T-helper 17 cell (primary cell): ENCODE data around the gene SNRNP25. TPM values are rescaled to one million over a fixed set of nuclear protein-coding genes. Genes with fewer than 3 reads are reported as not detected.

Experiments used
- ATAC-seq: fragments of 150-1000 bp; cut with Tn5 transposase; 2 replicates; pipeline ENCODE4 v1.10.0; 2021; ENCODE audit warnings: mild to moderate bottlenecking, moderate library complexity
- DNase-seq, 3 donors: peaks; one replicate each; pipeline versions ENCODE4 v3.0.0 to v3.0.0-alpha.2; 2020 to 2021
- H3K9me3 ChIP-seq: one replicate; pipeline ENCODE4 v1.7.0; 2013; ENCODE audit warnings: low read length, mild to moderate bottlenecking; ENCODE audit not compliant: control insufficient read depth, poor library complexity, severe bottlenecking
- H3K27ac Mint-ChIP-seq: one replicate; pipeline ENCODE4 v1.8.0; 2022; ENCODE audit warnings: mild to moderate bottlenecking, moderate library complexity, mixed read lengths
- H3K27me3 Mint-ChIP-seq: one replicate; pipeline ENCODE4 v1.8.0; 2022; ENCODE audit warnings: mixed read lengths
- H3K36me3 Mint-ChIP-seq: one replicate; pipeline ENCODE4 v1.8.0; 2022; ENCODE audit warnings: low read depth, mixed read lengths
- H3K4me1 Mint-ChIP-seq: one replicate; pipeline ENCODE4 v1.8.0; 2022; ENCODE audit warnings: mild to moderate bottlenecking, mixed read lengths
- H3K4me3 Mint-ChIP-seq: one replicate; pipeline ENCODE4 v1.8.0; 2022; ENCODE audit warnings: mild to moderate bottlenecking, moderate library complexity, mixed read lengths
- total RNA-seq, 4 donors: library from RNA in 2 of 4; stranded (reverse) in 2 of 4; gene quantifications; one replicate each; pipeline ENCODE4 v1.2.3 and lab custom pipeline; 2022 to 2026

SNRNP25 gene
- total RNA-seq, 2 donors from 2014 or later, result 6.5 to 7.3 TPM

- Mint-ChIP-seq H3K27ac (no peak overlapping the region), H3K27me3 (peaks cover 50% of the 10 kb centered on the region), H3K36me3 (peaks cover 3% of the 10 kb centered on the region), H3K4me1 (peaks cover 12% of the 10 kb centered on the region), H3K4me3 (peak overlapping the region; percentile 50)
- ATAC-seq (no peak), DNase-seq (no peak)
- no peaks in the 10 kb centered on the region for H3K9me3 ChIP-seq
These were observed 18.1 kb downstream of the SNRNP25 start for GRCh38 chr16:71540-72401.

DNA sequence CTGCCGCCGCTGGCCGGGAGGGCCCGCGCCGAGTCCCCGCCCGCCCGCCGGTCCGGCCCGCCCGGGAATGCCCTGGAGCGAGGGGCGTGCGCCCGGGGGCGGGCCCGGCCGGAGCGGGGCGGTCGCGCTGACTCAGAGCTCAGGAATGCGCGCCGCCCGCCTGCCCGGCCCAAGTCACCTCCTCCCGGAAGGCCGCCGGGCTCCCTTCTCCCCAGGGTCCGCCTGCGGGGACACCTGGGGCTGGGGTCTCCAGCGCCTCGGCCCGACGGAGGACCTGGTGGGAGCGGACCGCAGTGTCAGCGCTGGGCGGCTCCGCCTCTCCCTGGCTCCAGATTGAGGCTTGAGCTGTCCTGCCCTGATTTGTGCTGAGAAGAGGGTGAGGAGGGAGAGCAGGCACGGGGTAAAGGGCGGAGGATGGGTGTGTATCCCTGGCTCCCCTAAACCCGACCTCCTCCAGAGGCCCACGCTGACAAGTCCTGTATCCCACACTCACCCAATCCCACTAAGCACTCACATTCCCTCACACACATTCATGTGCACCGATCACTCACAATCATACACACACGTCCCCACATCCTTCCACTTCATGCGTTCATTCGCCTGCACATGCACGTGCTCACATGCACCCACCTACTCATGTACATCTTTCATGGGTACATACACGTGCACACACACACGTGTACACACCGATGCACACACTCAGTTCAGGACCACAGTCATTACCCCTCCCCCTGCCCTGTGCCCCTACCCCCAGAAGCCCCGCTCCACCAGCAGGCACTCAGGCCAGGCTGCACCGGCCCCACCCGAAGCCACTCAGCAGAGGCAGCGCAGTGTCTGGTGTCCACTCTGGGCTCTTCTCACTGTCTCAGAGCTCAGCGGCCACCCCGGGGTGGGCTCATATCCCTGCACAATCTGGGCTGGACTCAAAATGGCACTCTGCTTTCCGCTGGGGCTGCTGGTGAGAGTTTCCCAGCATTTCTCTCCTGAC is 19.2 kb downstream of the SNRNP25 start, which contains the start of gene RHBDF1:
TSS of gene RHBDF1 (minus strand) at position 71 of the 988 bp plus-strand sequence. CDS start 7,616 bp downstream, outside the sequence.
- H3K9me3 ChIP-seq, result no peaks in the 10 kb centered on the region
- Mint-ChIP-seq H3K4me3 (peak within 1 kb of the TSS; percentile 80), H3K27me3 (peaks cover 44% of the 10 kb centered on the region), H3K36me3 (peaks cover 3% of the 10 kb centered on the region), H3K4me1 (peaks cover 17% of the 10 kb centered on the region), H3K27ac (no peak within 1 kb of the TSS)
- peak; percentile 42 for ATAC-seq
- DNase-seq, result no peak

GRCh38 chr16:74051-74746 is 20.6 kb downstream of the SNRNP25 start:
- no peak overlapping the region for H3K4me3 Mint-ChIP-seq
- H3K27me3 Mint-ChIP-seq, result peaks cover 42% of the 10 kb centered on the region
- peaks cover 3% of the 10 kb centered on the region for H3K36me3 Mint-ChIP-seq
- no peak overlapping the region for H3K27ac Mint-ChIP-seq
- no peak for ATAC-seq
- peaks cover 23% of the 10 kb centered on the region for H3K4me1 Mint-ChIP-seq
- no peaks in the 10 kb centered on the region for H3K9me3 ChIP-seq
- no peak for DNase-seq

GRCh38 chr16:74747-75334 is 21.2 kb downstream of the SNRNP25 start:
- Mint-ChIP-seq H3K27me3 (peaks cover 35% of the 10 kb centered on the region), H3K4me3 (no peak overlapping the region), H3K36me3 (peaks cover 3% of the 10 kb centered on the region), H3K4me1 (peaks cover 23% of the 10 kb centered on the region), H3K27ac (no peak overlapping the region)
- DNase-seq (no peak), ATAC-seq (no peak)
- no peaks in the 10 kb centered on the region for H3K9me3 ChIP-seq

GRCh38 chr16:75580-76501 is 22.2 kb downstream of the SNRNP25 start:
- Mint-ChIP-seq H3K36me3 (peaks cover 3% of the 10 kb centered on the region), H3K27me3 (peaks cover 25% of the 10 kb centered on the region), H3K27ac (peak overlapping the region; percentile 19), H3K4me1 (peaks cover 23% of the 10 kb centered on the region), H3K4me3 (peak overlapping the region; percentile 33)
- no peaks in the 10 kb centered on the region for H3K9me3 ChIP-seq
- DNase-seq (no peak), ATAC-seq (no peak)

DNA sequence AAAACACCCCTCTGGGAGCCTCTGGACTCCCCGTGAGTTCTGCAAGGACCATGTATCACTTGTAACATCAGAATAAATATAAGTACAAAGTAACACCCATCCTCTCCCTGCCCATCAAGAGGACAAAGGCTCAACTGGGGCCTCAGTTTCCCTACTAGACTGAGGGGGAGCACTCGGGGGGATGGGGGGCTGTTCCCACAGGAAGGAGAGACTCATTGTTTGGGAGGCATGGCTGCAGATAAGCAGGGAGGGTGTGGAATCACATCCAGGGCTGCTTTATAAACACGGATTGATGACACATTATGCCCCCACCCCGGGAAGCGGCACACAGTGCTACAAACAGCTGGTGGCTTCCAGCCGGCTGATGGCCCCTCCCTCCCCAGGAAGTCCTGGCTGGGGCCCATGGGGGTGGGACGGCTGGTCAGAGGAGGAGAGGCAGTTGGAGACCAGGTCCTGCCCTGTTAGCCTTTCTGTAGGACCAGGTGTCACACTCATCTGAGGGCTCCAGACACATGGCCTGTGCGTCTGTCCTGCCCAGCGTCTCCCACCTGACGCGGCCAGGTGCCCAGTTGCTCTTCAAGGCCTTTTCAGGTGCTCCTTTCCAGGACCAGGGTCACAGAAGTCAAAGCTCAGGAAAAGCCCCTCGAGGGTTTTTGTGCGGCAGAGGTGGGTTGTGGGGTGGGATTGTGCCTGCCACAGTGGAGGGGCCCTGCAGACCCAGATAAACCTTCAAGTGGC is 23.1 kb downstream of the SNRNP25 start:
- peaks cover 25% of the 10 kb centered on the region for H3K4me1 Mint-ChIP-seq
- H3K9me3 ChIP-seq, result no peaks in the 10 kb centered on the region
- no peak for DNase-seq
- H3K4me3 Mint-ChIP-seq, result peak overlapping the region; percentile 89
- H3K27me3 Mint-ChIP-seq, result peaks cover 19% of the 10 kb centered on the region
- peak overlapping the region; percentile 19 for H3K27ac Mint-ChIP-seq
- peaks cover 3% of the 10 kb centered on the region for H3K36me3 Mint-ChIP-seq
- no peak for ATAC-seq

- DNase-seq (no peak), ATAC-seq (peak; percentile 14)
- Mint-ChIP-seq H3K4me3 (peak overlapping the region; percentile 89), H3K36me3 (peaks cover 3% of the 10 kb centered on the region), H3K27me3 (peaks cover 19% of the 10 kb centered on the region), H3K4me1 (peaks cover 25% of the 10 kb centered on the region), H3K27ac (no peak overlapping the region)
- H3K9me3 ChIP-seq, result no peaks in the 10 kb centered on the region
These were observed 23.7 kb downstream of the SNRNP25 start for GRCh38 chr16:77273-77806.

GRCh38 chr16:77807-78443 is 24.3 kb downstream of the SNRNP25 start, which contains the start of gene MPG:
Gene MPG (plus strand): TSS chr16:78225. CDS start chr16:78310, 85 bp downstream.
- DNase-seq (peak; percentile 70 to 77 (median 71)), ATAC-seq (peak; percentile 90)
- no peaks in the 10 kb centered on the region for H3K9me3 ChIP-seq
- H3K27ac Mint-ChIP-seq, result peak within 1 kb of the TSS; percentile 45
- peak within 1 kb of the TSS; percentile 89 for H3K4me3 Mint-ChIP-seq
- H3K36me3 Mint-ChIP-seq, result peaks cover 2% of the 10 kb centered on the region
- peaks cover 26% of the 10 kb centered on the region for H3K4me1 Mint-ChIP-seq
- peaks cover 16% of the 10 kb centered on the region for H3K27me3 Mint-ChIP-seq

GRCh38 chr16:78444-79150 is 25.0 kb downstream of the SNRNP25 start:
- H3K9me3 ChIP-seq, result no peaks in the 10 kb centered on the region
- DNase-seq (no peak), ATAC-seq (peak; percentile 29)
- Mint-ChIP-seq H3K27me3 (peaks cover 9% of the 10 kb centered on the region), H3K27ac (peak overlapping the region; percentile 45), H3K36me3 (peaks cover under 1% of the 10 kb centered on the region), H3K4me3 (peak overlapping the region; percentile 89), H3K4me1 (peaks cover 28% of the 10 kb centered on the region)
